Type B pancreatic cell (in vitro differentiated cells): ENCODE results near the gene SGIP1. TPM values are rescaled to one million over a fixed set of nuclear protein-coding genes. Genes with fewer than 3 reads are reported as not detected.

Experiments
- DNase-seq: peaks from one replicate; pipeline ENCODE4 v3.0.0; 2021; ENCODE audit warnings: mixed read lengths; ENCODE audit not compliant: unreplicated experiment; ENCODE audit errors: extremely low spot score
- H3K27ac Mint-ChIP-seq: 2 replicates; pipeline ENCODE4 v1.8.0; 2021; ENCODE audit warnings: mild to moderate bottlenecking, mixed read lengths
- H3K27me3 Mint-ChIP-seq: 2 replicates; pipeline ENCODE4 v1.8.0; 2021; ENCODE audit warnings: mixed read lengths
- H3K36me3 Mint-ChIP-seq: 2 replicates; pipeline ENCODE4 v1.8.0; 2021; ENCODE audit warnings: mixed read lengths
- H3K4me1 Mint-ChIP-seq: one replicate; pipeline ENCODE4 v1.8.0; 2021; ENCODE audit warnings: mixed read lengths; ENCODE audit not compliant: unreplicated experiment
- H3K4me3 Mint-ChIP-seq: 2 replicates; pipeline ENCODE4 v1.8.0; 2021; ENCODE audit warnings: mild to moderate bottlenecking, mixed read lengths
- H3K9me3 Mint-ChIP-seq: 2 replicates; pipeline ENCODE4 v1.8.0; 2021; ENCODE audit warnings: mixed read lengths
- CTCF ChIP-seq: fragments of 200-600 bp; sonication (generic); conservative IDR thresholded peaks from 2 replicates; pipeline ENCODE4 v1.5.0; 2021; ENCODE audit warnings: antibody characterized with exemption, mild to moderate bottlenecking
- total RNA-seq: library from RNA; stranded (reverse); gene quantifications from 2 replicates; pipeline ENCODE4 v1.2.1, GENCODE V29; 2021; ENCODE audit warnings: low replicate concordance

Gene SGIP1
- total RNA-seq, 1 donor from 2014 or later, result 3.4 TPM

GRCh38 chr1:66685670-66686069 lies 151.7 kb downstream of the SGIP1 start:
- Mint-ChIP-seq H3K4me3 (no peak overlapping the region), H3K4me1 (peaks cover 9% of the 10 kb centered on the region), H3K9me3 (no peaks in the 10 kb centered on the region), H3K36me3 (no peaks in the 10 kb centered on the region), H3K27me3 (no peaks in the 10 kb centered on the region), H3K27ac (no peak overlapping the region)
- DNase-seq, result no peak
- TF ChIP-seq CTCF, result no peak

DNA sequence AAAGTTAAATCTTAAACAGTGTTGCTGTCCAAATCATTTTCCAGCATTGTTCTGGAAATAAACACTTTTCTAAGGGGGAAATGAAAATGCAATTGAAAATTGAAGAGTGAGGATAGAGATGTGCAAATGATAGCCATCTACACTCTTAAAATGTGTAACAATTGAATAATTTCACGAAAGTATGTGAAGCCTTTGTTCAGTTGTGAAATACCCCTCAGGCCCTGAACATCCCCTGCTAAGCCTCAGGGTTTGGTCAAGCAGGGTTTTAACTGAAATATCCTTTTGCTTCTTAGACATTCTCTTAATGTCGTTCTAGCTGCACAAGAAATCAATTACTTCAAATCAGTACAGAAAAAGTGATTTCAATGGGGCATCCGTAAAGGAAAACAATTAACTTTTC lies 152.5 kb downstream of the SGIP1 start:
- no peaks in the 10 kb centered on the region for H3K27me3 Mint-ChIP-seq
- H3K9me3 Mint-ChIP-seq, result no peaks in the 10 kb centered on the region
- H3K4me1 Mint-ChIP-seq, result peaks cover 9% of the 10 kb centered on the region
- H3K4me3 Mint-ChIP-seq, result no peak overlapping the region
- H3K36me3 Mint-ChIP-seq, result no peaks in the 10 kb centered on the region
- H3K27ac Mint-ChIP-seq, result no peak overlapping the region
- no peak for TF ChIP-seq CTCF
- DNase-seq, result no peak

DNA sequence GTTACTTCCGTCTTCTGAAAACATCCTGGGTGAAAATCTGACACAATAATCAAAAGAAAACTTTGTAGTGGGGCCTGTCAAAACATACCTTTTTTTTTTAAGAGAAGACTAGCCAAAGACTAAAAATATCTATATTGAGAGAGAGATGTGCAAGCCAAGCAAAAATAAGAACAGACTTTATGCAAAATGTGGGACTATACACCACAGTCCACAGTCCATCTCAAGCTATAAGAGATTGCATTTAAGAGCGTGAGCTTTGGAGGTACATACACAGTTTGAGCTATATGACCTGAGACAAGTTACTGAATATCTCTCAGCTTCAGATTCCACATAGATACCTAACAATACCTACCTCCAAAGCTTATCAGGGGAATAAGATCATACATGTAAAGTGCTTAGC lies 153.4 kb downstream of the SGIP1 start:
- no peak for DNase-seq
- H3K36me3 Mint-ChIP-seq, result no peaks in the 10 kb centered on the region
- H3K27ac Mint-ChIP-seq, result no peak overlapping the region
- no peaks in the 10 kb centered on the region for H3K9me3 Mint-ChIP-seq
- no peak overlapping the region for H3K4me3 Mint-ChIP-seq
- H3K4me1 Mint-ChIP-seq, result peaks cover 12% of the 10 kb centered on the region
- no peaks in the 10 kb centered on the region for H3K27me3 Mint-ChIP-seq
- TF ChIP-seq CTCF, result no peak

DNA sequence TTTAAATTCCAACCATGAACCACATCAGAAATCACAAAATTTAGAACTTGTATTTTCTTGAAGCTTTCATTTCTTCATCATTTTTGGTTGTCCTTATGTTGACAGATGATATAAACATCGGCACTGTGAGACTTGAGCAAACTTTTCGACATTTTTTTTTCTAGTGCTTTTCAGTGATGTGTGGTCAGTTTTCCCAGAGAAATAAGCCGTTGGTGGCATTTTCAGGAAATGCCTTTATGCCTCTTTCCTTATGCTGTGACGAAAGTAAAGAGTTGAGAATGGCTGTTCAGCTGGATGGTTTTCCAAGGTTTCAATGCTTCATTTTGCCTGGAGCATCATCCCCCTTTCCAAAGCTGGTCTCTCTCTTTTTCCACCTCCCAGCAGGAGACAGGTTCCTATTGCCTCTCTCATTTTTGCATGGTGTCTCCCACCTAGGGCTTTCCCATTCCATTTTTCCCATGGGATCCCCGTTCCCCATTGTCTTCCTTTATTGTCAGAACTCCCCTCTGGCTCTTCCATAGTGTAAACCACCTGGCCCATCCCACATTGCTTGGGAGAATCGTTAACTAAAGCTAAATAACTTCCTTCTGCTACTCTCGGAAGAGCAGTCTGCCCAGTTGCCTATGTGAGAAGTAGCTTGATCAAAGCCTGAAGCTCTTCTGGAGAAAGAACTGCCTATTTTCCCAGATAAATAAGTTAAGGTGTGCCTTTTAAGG lies 156.9 kb downstream of the SGIP1 start:
- Mint-ChIP-seq H3K9me3 (no peaks in the 10 kb centered on the region), H3K27me3 (no peaks in the 10 kb centered on the region), H3K36me3 (no peaks in the 10 kb centered on the region), H3K4me3 (no peak overlapping the region), H3K4me1 (peaks cover 20% of the 10 kb centered on the region), H3K27ac (no peak overlapping the region)
- no peak for DNase-seq
- no peak for TF ChIP-seq CTCF

GRCh38 chr1:66692681-66693080 lies 158.7 kb downstream of the SGIP1 start:
- Mint-ChIP-seq H3K27me3 (no peaks in the 10 kb centered on the region), H3K9me3 (no peaks in the 10 kb centered on the region), H3K36me3 (no peaks in the 10 kb centered on the region), H3K4me3 (no peak overlapping the region), H3K27ac (no peak overlapping the region), H3K4me1 (peaks cover 17% of the 10 kb centered on the region)
- no peak for TF ChIP-seq CTCF
- DNase-seq, result no peak
